GM12865 (cell line): ENCODE measurements around the gene NBAS.

Experiments used
- DNase-seq: peaks from one replicate; pipeline ENCODE4 v3.0.0; 2010; ENCODE audit warnings: low read depth
- H3K4me3 ChIP-seq: 2 replicates; pipeline ENCODE4 v1.5.1; 2011; ENCODE audit warnings: mild to moderate bottlenecking, low read depth, low read length, control low read depth
- CTCF ChIP-seq: IDR thresholded peaks from 2 replicates; pipeline ENCODE4 v1.5.1; 2011; ENCODE audit warnings: low read length, control low read depth, low read depth, inconsistent platforms; ENCODE audit not compliant: insufficient read depth; ENCODE audit errors: missing control alignments

The NBAS gene

GRCh38 chr2:15560988-15561573 lies at the start of gene NBAS:
NBAS (minus strand) TSS chr2:15561334; CDS start chr2:15561304, 30 bp downstream.
- H3K4me3 ChIP-seq = peak within 1 kb of the TSS; percentile 62
- no peak for TF ChIP-seq CTCF
- DNase-seq = peak; percentile 87

DNA sequence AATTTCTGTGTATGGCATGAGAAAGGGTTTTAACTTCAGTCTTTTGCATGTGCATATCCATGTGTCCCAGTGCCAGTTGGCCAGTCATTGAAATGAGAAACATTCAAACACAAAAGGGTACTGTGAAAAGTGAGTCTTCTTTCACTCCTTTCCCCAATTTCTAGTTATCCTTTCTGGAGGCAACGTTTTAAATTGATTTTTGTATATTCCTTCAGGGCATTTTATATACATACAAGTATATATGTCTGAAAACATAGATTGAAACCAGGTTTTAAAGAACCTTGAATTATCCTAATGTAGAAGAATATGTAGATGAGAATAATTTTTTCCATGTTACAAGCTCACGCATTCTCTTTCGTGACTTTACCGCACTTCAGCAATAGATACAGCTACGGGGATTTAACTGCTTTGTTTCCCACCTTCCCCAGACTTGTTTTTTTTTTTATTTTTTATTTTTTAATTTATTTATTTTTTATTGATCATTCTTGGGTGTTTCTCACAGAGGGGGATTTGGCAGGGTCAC lies 49.4 kb upstream of the NBAS start:
- no peak for TF ChIP-seq CTCF
- DNase-seq = no peak

GRCh38 chr2:15609341-15610042 lies 48.4 kb upstream of the NBAS start:
- H3K4me3 ChIP-seq = no peak overlapping the region
- DNase-seq = no peak
- no peak for TF ChIP-seq CTCF

More for the DNA sequence above, 49.4 kb upstream of the NBAS start:
- no peak overlapping the region for H3K4me3 ChIP-seq

GRCh38 chr2:15608392-15608761 lies 47.2 kb upstream of the NBAS start:
- TF ChIP-seq CTCF = no peak
- no peak for DNase-seq

DNA sequence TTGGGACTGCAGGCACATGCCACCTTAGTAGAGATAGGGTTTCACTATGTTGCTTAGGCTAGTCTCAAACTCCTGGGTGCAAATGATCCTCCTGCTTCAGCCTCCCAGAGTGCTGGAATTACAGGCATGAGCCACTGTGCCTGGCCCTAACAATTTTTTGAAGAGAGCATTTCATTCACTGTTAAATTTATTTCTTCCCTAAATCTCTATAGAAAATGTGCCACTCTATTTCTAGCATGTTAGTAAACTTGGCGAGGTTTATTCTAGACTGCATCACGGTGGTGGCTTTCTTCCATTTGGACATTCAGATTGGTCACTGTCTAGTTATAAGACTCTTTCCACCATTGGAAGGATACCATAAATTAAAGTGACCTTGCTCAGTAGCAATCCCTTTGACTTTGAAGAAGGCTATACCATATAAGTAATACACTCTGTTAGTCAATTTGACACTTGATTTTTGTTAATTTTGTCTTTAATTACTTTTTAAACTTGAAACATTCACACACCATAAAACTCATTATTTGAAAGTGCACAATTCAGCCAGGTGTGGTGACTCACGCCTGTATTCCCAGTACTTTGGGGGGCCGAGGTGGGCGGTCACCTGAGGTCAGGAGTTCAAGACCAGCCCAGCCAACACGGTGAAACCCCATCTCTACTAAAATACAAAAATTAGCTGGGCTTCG lies 46.7 kb upstream of the NBAS start:
- H3K4me3 ChIP-seq = no peak overlapping the region
- TF ChIP-seq CTCF = no peak
- no peak for DNase-seq

More at GRCh38 chr2:15608392-15608761, 47.2 kb upstream of the NBAS start:
- no peak overlapping the region for H3K4me3 ChIP-seq

- DNase-seq = no peak
- H3K4me3 ChIP-seq = no peak overlapping the region
- no peak for TF ChIP-seq CTCF
Measured at GRCh38 chr2:15606481-15607441, 45.6 kb upstream of the NBAS start.
